Hindlimb muscle (tissue), 1 donor: ENCODE data around the gene NR4A1. TPM values are rescaled to one million over a fixed set of nuclear protein-coding genes. Genes with fewer than 3 reads are reported as not detected.

Source experiments
- DNase-seq: peaks from one replicate; pipeline ENCODE4 v3.0.0-alpha.2; 2013
- polyA plus RNA-seq: library from polyadenylated mRNA; unstranded; fragments of 120-200 nt; gene quantifications from one replicate; pipeline ENCODE4 v1.2.1, GENCODE V29; 2013; ENCODE audit not compliant: insufficient read length

NR4A1 gene
- polyA plus RNA-seq, 1 donor: 32.8 TPM

DNA sequence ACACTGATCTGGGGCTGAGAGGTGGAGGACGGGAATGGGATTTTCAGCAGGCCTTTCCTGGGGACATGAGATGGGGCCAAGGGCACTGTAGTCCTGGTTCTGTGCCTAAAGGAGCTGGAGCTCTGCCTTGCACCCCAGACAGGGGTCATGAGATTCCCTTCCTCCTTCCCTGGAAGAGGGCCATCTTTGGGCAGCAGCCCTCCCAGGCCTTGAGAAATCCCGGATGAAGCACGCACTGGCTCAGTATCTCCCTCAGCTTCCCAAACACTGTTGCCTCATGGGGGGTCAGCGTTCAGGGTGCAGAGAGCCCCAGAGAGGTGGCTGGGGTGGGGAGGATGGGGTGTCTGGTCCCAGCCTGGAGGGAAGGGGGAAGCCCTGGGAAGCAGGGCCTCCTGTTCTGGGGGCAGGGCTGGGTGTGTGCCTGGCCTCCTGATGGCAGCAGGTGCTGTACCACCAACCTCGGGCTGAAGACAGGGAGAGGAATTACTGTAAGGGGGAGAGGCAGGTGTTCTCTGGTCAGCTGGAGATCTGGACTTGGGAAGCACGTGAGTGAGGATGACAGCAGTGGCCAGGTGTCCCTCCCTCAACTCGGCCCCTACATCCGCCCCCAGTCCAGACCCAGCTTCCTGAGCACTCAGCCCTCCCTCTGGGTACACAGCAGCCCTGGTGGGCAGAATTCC, 8.4 kb upstream of the NR4A1 start:
- no peak for DNase-seq

DNA sequence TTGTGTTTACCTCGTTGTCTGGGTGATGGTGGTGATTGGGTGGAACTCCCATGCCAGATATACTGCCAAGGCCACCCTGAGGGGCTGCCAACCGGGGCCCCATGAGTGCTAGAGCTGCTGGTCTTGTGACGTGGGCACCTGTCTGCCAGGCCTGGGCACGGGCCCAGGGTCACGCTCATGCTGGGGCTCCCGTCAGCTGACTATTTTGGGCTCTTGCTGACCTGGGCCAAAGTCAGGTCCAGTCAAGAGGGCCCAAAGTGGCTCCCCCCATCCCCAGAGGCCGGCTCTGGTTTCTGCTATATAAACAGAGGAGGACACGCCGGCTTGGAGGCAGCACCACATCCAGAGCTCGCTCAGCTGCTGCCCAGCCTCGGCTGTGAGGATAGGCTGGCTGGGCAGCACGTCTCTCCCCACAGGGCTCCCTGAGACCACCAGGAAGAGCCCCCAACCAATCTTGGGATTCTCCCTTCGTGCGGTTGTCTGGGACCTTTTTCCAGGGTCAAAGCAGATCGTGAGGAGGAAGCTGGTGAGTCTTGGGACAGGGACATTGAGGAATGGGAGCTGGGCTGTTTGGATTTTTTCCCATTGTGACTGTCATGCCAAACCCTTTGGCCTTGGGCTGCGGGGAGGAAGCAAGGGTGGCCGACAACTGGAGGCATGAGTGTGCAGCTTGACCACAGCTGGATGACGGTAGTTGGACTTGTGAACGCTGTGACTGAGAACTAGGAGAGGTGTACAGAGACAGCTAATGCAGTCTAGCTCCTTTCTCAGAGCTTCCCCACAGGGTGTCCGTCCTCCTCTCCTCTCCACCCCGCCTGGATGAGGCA, 7.6 kb upstream of the NR4A1 start:
- no peak for DNase-seq

DNA sequence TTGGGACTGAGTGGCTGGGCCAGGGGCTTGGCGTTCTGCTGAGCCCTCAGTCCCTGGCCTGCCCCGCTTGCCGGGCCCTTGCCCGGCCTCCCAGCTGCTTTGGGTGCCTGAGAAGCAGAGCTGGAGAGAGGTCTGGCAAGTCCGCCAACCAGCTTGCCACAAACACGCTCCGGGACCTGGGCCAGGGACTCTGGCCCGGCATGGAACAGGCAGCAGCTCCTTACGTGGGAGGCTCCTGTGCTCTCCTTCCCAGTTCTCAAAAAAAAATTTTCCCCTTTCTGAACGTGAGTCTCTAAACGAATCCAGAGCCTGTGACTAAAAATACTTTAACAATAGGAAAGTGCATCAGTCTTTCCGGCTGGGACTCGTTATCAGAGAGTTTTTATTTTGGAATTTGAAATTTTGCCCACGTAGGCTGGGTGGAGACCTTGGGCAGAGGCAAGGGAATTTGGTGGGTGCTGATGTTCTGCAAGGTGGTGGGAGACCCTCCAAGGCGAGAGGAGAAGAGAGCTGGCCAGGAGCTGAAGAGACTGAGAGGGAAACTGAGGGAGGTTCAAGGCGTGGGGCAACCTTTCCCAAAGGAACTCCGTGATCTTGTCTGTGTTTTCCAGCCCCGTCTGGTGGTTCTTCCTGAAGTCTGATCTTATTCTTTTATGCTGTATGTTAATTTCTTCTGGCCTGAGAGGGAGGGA, 6.8 kb upstream of the NR4A1 start:
- peak; percentile 88 for DNase-seq

DNA sequence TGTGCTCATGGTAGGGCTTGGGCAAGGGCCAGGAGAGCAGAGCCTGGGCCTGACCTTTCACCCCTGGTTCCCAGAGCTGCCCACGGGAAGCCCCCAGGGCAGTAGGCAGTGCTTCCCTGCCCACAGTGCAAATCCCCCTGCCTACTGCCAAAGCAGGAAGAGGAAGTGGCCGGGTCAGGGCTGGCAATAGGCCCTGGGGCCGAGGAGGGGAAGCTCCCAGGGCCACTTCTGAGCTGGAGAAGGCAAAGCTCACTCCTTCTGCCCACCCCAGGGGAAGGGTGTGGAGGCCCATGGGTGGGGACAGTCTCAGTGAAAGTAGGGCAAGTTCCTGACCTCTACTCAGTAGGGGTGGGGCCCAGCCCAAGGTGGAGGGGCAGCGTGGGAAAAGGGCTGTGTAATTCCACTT, 5.4 kb upstream of the NR4A1 start:
- DNase-seq: no peak

DNA sequence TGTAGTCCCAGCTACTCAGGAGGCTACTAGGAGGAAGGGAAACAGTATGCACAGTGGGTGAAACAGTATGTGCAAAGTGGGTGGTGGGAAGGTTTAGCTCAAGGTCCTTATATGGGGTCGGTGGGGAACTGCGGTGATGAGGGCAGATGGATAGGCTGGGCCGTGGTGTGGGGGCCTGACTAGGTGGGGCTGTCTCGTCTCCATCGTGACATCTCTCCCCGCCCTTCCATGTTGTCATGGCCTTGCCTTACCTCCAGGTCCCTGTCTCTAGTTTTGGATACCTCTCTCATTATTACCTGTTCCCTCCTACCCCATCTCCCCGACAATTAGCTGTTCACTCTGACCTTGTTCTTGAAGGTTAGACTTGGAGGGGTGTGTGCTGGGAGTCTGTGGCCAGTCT, 4.4 kb upstream of the NR4A1 start:
- no peak for DNase-seq

- no peak for DNase-seq
Measured at GRCh38 chr12:52049286-52049685, 2.0 kb upstream of the NR4A1 start.

DNA sequence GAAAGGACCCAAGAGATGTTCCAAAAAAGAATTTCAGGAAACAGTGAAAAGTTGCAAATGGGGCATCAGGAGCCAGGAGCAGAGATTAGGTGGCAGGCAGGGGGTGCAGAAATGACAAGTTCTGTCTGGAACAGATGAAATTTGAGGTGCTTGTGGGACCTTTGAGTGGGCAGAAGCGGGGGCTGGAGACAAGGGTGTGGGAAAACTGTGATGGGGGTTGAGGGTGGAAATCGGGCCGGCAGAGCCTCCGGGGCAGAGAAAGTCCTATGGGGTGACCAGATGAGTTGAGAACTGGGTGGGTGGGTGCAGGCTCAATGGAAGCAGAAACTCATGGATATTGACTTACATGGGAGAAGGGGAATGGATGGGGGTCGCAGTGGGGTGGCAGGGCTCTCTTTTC, 1.6 kb upstream of the NR4A1 start:
- no peak for DNase-seq

GRCh38 chr12:52050116-52050757, 1.0 kb upstream of the NR4A1 start:
- no peak for DNase-seq

GRCh38 chr12:52052468-52053186, 1.4 kb downstream of the NR4A1 start:
- no peak for DNase-seq

DNA sequence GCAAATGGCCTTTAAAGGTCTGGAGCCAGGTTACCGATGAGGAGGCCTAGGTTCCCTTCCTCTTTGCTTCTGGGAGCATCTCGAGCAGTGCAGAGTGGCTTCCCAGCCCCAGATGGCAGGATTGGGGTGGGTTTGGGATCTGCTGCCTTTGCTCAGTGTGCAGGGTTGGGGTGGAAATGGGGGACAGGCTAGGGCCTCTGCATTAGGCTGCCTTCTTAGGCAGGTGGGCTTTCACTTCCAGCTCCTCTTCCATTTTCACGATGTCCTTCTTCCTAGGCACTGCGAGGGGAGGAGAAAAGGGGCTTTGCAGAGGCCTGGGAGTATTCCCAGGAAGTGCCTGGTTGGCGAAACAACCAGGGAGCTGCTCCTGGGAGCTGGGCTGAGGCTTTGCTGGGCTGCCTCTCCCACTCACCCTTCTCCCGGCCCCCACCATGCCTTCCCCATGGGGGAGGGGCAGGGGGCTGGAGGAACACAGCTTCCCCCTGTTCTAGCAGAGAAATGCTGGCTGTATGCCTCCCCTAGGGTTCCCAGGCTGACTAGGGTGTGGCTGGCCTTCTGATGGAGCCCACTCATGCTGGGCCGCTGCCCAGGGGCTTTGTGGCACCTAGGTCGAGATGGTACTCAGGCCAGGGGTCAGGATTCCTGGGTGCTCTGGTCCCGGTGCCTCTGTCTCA, 2.4 kb downstream of the NR4A1 start:
- DNase-seq: no peak

GRCh38 chr12:52054231-52054832, 3.1 kb downstream of the NR4A1 start:
- no peak for DNase-seq

DNA sequence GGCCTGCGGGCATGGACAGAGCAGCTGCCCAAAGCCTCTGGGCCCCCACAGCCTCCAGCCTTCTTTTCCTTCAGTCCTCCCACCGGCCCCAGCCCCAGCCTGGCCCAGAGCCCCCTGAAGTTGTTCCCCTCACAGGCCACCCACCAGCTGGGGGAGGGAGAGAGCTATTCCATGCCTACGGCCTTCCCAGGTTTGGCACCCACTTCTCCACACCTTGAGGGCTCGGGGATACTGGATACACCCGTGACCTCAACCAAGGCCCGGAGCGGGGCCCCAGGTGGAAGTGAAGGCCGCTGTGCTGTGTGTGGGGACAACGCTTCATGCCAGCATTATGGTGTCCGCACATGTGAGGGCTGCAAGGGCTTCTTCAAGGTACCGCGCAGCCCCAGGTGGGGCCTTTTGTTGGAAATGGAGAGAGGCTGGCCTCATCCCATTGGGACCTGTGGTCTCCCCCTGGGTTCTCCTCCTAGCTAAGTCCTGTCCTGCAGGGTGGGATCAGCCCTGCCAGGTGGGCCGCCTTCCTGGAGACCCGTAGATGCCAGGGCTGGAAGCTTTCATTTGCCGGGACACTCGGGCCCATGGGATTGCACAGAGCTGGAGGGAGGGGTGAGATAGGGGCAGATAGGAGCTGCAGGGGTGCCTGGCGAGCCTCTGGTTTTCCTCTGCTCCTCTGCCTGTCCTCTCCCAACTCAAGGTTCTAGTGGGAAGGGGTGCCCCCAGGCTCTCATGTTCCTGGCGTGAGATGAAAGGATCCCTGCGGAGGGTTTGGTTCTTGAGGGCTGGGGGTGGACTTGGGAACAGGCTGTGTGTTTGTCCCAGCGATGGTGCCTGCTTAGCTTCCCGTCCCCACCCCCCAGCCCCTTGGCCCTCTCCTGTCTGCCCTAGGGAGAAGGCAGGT, 3.8 kb downstream of the NR4A1 start:
- DNase-seq: no peak

GRCh38 chr12:52055731-52056711, 4.8 kb downstream of the NR4A1 start:
- no peak for DNase-seq

DNA sequence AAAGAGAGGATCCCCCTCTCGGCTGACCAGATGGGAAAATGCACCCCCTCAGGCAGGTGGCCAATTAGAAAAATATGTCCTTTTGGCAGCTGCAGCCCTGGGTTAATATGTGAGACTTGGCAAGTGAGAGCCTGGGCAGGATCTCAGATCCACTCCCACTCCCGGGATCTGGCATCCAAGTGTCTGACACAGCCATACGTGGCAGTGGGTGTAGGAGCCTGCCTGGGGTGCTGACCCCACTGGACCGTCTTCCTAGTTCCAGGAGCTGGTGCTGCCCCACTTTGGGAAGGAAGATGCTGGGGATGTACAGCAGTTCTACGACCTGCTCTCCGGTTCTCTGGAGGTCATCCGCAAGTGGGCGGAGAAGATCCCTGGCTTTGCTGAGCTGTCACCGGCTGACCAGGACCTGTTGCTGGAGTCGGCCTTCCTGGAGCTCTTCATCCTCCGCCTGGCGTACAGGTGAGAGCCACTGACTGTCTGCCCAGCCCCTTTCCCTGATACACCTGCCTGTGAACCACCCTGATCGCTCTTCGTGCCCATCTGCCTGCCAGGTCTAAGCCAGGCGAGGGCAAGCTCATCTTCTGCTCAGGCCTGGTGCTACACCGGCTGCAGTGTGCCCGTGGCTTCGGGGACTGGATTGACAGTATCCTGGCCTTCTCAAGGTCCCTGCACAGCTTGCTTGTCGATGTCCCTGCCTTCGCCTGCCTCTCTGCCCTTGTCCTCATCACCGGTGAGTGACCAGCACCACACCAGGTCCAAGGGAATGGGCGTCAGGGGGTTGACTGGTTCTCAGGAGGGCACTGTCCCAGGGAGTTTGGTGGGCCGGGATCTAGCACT, 5.8 kb downstream of the NR4A1 start:
- no peak for DNase-seq

GRCh38 chr12:52057638-52058576, 6.7 kb downstream of the NR4A1 start:
- DNase-seq: no peak

DNA sequence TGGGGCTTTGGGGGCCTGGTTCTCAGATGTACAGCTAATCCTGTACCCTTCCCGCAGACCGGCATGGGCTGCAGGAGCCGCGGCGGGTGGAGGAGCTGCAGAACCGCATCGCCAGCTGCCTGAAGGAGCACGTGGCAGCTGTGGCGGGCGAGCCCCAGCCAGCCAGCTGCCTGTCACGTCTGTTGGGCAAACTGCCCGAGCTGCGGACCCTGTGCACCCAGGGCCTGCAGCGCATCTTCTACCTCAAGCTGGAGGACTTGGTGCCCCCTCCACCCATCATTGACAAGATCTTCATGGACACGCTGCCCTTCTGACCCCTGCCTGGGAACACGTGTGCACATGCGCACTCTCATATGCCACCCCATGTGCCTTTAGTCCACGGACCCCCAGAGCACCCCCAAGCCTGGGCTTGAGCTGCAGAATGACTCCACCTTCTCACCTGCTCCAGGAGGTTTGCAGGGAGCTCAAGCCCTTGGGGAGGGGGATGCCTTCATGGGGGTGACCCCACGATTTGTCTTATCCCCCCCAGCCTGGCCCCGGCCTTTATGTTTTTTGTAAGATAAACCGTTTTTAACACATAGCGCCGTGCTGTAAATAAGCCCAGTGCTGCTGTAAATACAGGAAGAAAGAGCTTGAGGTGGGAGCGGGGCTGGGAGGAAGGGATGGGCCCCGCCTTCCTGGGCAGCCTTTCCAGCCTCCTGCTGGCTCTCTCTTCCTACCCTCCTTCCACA, 7.6 kb downstream of the NR4A1 start:
- no peak for DNase-seq
